GM23248 (cell line): Measurements from ENCODE around the gene ZNF691. TPM values are rescaled to one million over a fixed set of nuclear protein-coding genes. Genes with fewer than 3 reads are reported as not detected.
A peak's percentile ranks its signal among the peaks of the same experiment; 100 is the strongest.

ENCODE experiments used
- DNase-seq: peaks from one replicate; pipeline ENCODE4 v3.0.0-alpha.2; 2015
- H2AFZ ChIP-seq: fragments of 200-600 bp; sonication (generic); 2 replicates; pipeline ENCODE4 v1.6.1; 2016; ENCODE audit warnings: antibody characterized with exemption
- H3F3A ChIP-seq: fragments of 200-600 bp; sonication (generic); 2 replicates; pipeline ENCODE4 v1.6.1; 2016; ENCODE audit warnings: mild to moderate bottlenecking, antibody characterized with exemption, mixed run types; ENCODE audit not compliant: insufficient read depth
- H3K27ac ChIP-seq: fragments of 200-600 bp; sonication (generic); 2 replicates; pipeline ENCODE4 v1.5.1; 2016; ENCODE audit warnings: mild to moderate bottlenecking
- H3K27me3 ChIP-seq: fragments of 200-600 bp; sonication (generic); replicated peaks from 2 replicates; pipeline ENCODE4 v1.6.1; 2016; ENCODE audit warnings: mild to moderate bottlenecking; ENCODE audit not compliant: insufficient read depth
- H3K36me3 ChIP-seq: fragments of 200-600 bp; sonication (generic); 2 replicates; pipeline ENCODE4 v1.6.1; 2016; ENCODE audit warnings: low read depth, mild to moderate bottlenecking
- H3K4me1 ChIP-seq: fragments of 200-600 bp; sonication (generic); 2 replicates; pipeline ENCODE4 v1.6.1; 2016; ENCODE audit warnings: mild to moderate bottlenecking; ENCODE audit not compliant: insufficient read depth
- H3K4me2 ChIP-seq: fragments of 200-600 bp; sonication (generic); one replicate; pipeline ENCODE4 v1.6.1; 2016; ENCODE audit warnings: mild to moderate bottlenecking; ENCODE audit not compliant: unreplicated experiment
- H3K4me3 ChIP-seq: fragments of 200-600 bp; sonication (generic); 2 replicates; pipeline ENCODE4 v1.5.1; 2016; ENCODE audit warnings: mild to moderate bottlenecking
- H3K79me2 ChIP-seq: fragments of 200-600 bp; sonication (generic); 2 replicates; pipeline ENCODE4 v1.6.1; 2016; ENCODE audit warnings: mild to moderate bottlenecking; ENCODE audit not compliant: insufficient read depth
- H3K9ac ChIP-seq: fragments of 200-600 bp; sonication (generic); 2 replicates; pipeline ENCODE4 v1.6.1; 2016; ENCODE audit warnings: mild to moderate bottlenecking
- H3K9me2 ChIP-seq: fragments of 200-600 bp; sonication (generic); 2 replicates; pipeline ENCODE4 v1.6.1; 2016; ENCODE audit warnings: mixed run types, mild to moderate bottlenecking, moderate library complexity; ENCODE audit not compliant: insufficient read depth
- H3K9me3 ChIP-seq: fragments of 200-600 bp; sonication (generic); one replicate; pipeline ENCODE4 v1.6.1; 2017; ENCODE audit warnings: low read depth
- H4K20me1 ChIP-seq: fragments of 200-600 bp; sonication (generic); 2 replicates; pipeline ENCODE4 v1.6.0; 2016; ENCODE audit not compliant: insufficient read depth
- EZH2 ChIP-seq: fragments of 200-600 bp; sonication (generic); IDR thresholded peaks from 2 replicates; pipeline ENCODE4 v1.6.1; 2018; ENCODE audit warnings: antibody characterized with exemption, mild to moderate bottlenecking; ENCODE audit not compliant: insufficient read depth, poor library complexity, severe bottlenecking
- EZH2phosphoT487 ChIP-seq: fragments of 200-600 bp; sonication (generic); IDR thresholded peaks from 2 replicates; pipeline ENCODE4 v1.6.1; 2018; ENCODE audit warnings: antibody characterized with exemption, moderate library complexity, mild to moderate bottlenecking, low read depth; ENCODE audit not compliant: insufficient read depth
- WGBS, 2 experiments: methylation state at CpG; one replicate each; pipeline ENCODE4 v1.1.6; 2015 to 2017; ENCODE audit warnings: low lambda C conversion rate in 2 of 2, low coverage in 1 of 2; ENCODE audit errors: missing lambda C conversion rate in 2 of 2; 5-methylcytosine and 5-hydroxymethylcytosine counted together
- in situ Hi-C: fragments of 300-500 bp; cut with MboI; formaldehyde crosslinking; loops from 2 replicates; pipeline ENCODE4 v1.15.0; 2020
- polyA plus RNA-seq: library from polyadenylated mRNA; unstranded; fragments of >200 nt; fragmentation: Nextera tagmentation; extraction: Ambion mirVana; gene quantifications from 2 replicates; pipeline ENCODE4 v1.2.1, GENCODE V29; 2016
- total RNA-seq: library from RNA; depleted of rRNA; stranded (reverse); fragments of >200 nt; shearing (Covaris generic); gene quantifications from 2 replicates; pipeline ENCODE4 v1.2.3, GENCODE V29; 2014

ZNF691 gene
- total and polyA plus RNA-seq, 2 experiments from 2014 or later = 4.4 to 6.9 TPM

GRCh38 chr1:42849944-42850343, 3.5 kb downstream of the ZNF691 start:
- no peak overlapping the region for H3K27ac ChIP-seq
- peaks cover 4% of the 10 kb centered on the region for H3F3A ChIP-seq
- no peak overlapping the region for H3K4me2 ChIP-seq
- H2AFZ ChIP-seq = no peak overlapping the region
- H3K36me3 ChIP-seq = no peaks in the 10 kb centered on the region; the same call in 1 of the 2 replicates
- TF ChIP-seq EZH2 = no peak
- TF ChIP-seq EZH2phosphoT487 = no peak
- H3K4me3 ChIP-seq = no peak overlapping the region
- 97 to 98% methylated on average over 4 to 5 of the region's 5 CpGs for WGBS, 2 experiments
- no peak for DNase-seq
- no peaks in the 10 kb centered on the region for H3K9me2 ChIP-seq
- no peaks in the 10 kb centered on the region for H3K27me3 ChIP-seq
- H3K9ac ChIP-seq = no peak overlapping the region
- H4K20me1 ChIP-seq = no peaks in the 10 kb centered on the region
- H3K9me3 ChIP-seq = no peaks in the 10 kb centered on the region
- H3K79me2 ChIP-seq = peaks cover 20% of the 10 kb centered on the region
- H3K4me1 ChIP-seq = peaks cover 20% of the 10 kb centered on the region
- in situ Hi-C loops = no loop called here

DNA sequence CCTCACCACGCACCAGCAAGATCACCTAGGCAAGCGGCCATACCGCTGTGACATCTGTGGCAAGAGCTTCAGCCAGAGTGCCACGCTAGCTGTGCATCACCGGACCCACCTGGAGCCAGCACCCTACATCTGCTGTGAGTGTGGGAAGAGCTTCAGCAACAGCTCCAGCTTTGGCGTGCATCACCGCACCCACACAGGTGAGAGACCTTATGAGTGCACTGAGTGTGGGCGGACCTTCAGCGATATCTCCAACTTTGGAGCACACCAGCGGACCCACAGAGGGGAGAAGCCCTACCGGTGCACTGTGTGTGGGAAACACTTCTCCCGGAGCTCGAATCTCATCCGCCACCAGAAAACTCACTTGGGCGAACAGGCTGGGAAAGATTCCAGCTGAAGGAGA, 5.0 kb downstream of the ZNF691 start:
- Histone ChIP-seq H3K36me3 (no peaks in the 10 kb centered on the region; the same call in 1 of the 2 replicates), H3K79me2 (peaks cover 20% of the 10 kb centered on the region), H3K9me2 (no peaks in the 10 kb centered on the region), H3K4me3 (no peak overlapping the region), H3F3A (no peaks in the 10 kb centered on the region), H3K4me2 (no peak overlapping the region), H3K9me3 (no peaks in the 10 kb centered on the region), H3K27ac (no peak overlapping the region), H3K27me3 (no peaks in the 10 kb centered on the region), H3K4me1 (peaks cover 12% of the 10 kb centered on the region; the same call in 1 of the 2 replicates), H3K9ac (no peak overlapping the region), H2AFZ (no peak overlapping the region), H4K20me1 (no peaks in the 10 kb centered on the region)
- no peak for TF ChIP-seq EZH2
- no peak for TF ChIP-seq EZH2phosphoT487
- in situ Hi-C loops = no loop called here
- 96 to 98% methylated on average over 14 to 15 of the region's 15 CpGs for WGBS, 2 experiments
- DNase-seq = no peak

DNA sequence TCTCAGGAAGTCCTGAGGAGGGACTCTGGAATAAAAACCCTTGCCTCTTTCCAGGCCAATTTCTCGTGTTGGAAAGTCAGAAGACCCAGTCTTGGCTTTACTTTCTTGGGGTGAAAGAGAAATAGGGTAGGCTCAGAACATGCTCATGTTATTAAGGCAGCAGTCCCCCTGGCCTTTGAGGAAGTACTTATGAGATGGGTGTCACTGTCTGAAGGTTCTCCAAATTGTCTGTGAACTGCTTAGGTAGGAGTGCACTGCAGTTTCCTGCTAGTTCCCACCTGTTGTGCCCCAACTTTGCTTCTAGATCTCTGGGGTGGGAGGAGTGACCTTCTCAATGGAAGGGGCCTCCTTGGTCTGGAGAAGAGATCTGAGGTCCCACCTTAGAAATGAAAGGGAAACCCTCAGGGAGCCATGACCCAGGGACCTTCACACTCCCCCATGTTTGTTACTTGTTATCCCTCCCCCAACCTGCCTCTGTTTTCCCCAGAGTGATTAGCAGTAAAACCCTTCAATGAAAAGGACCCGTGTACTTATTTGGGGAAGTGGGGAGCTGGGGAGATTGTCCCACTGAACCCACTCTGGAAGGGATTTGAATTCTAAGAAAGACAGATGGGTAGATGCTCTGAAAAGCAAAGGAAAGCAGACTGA, 5.7 kb downstream of the ZNF691 start:
- Histone ChIP-seq H3K27me3 (no peaks in the 10 kb centered on the region), H3K79me2 (peaks cover 14% of the 10 kb centered on the region), H2AFZ (no peak overlapping the region), H3K4me2 (no peak overlapping the region), H4K20me1 (no peaks in the 10 kb centered on the region), H3K36me3 (no peaks in the 10 kb centered on the region; the same call in 1 of the 2 replicates), H3K9me2 (no peaks in the 10 kb centered on the region), H3K4me3 (no peak overlapping the region), H3K4me1 (peaks cover 12% of the 10 kb centered on the region; the same call in 1 of the 2 replicates), H3K27ac (no peak overlapping the region), H3F3A (no peaks in the 10 kb centered on the region), H3K9me3 (no peaks in the 10 kb centered on the region), H3K9ac (no peak overlapping the region)
- TF ChIP-seq EZH2 = no peak
- no peak for TF ChIP-seq EZH2phosphoT487
- 92 to 100% methylated on average over 2 of the region's 2 CpGs for WGBS, 2 experiments
- DNase-seq = no peak
- in situ Hi-C loops = no loop called here

DNA sequence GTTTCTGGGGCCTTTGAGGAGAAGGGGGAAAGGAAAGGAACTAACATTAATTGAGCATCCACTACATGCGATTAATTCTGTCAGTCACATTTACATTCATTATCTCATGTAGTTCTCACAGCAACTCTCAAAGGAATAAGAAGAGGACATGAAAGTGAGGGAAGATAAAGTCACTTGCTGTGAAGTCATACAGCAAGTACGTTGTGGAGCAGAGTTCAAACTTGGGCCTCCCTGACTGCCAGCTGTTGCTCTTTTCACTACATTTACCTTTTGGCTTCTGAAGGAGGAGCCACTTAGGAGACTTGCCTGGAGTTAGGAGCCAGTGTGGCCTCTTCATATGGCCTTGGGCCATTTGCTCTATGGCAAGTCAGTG, 6.2 kb downstream of the ZNF691 start:
- H3K27me3 ChIP-seq = no peaks in the 10 kb centered on the region
- peak; percentile 20 for DNase-seq
- H3K79me2 ChIP-seq = peaks cover 9% of the 10 kb centered on the region; the same call in 1 of the 2 replicates
- H3K9me3 ChIP-seq = no peaks in the 10 kb centered on the region
- no peak for TF ChIP-seq EZH2phosphoT487
- no peak for TF ChIP-seq EZH2
- no peak overlapping the region for H3K4me3 ChIP-seq
- H3K36me3 ChIP-seq = no peaks in the 10 kb centered on the region; the same call in 1 of the 2 replicates
- no peaks in the 10 kb centered on the region for H4K20me1 ChIP-seq
- 50% methylated on average over 2 of the region's 2 CpGs for WGBS, 2 experiments
- no peak overlapping the region for H3K9ac ChIP-seq
- peaks cover 6% of the 10 kb centered on the region; the same call in 1 of the 2 replicates for H3K4me1 ChIP-seq
- in situ Hi-C loops = no loop called here
- no peaks in the 10 kb centered on the region for H3F3A ChIP-seq
- H3K9me2 ChIP-seq = no peaks in the 10 kb centered on the region
- H3K27ac ChIP-seq = no peak overlapping the region
- no peak overlapping the region for H3K4me2 ChIP-seq
- no peak overlapping the region for H2AFZ ChIP-seq
